GM21526 (cell line): Measurements from ENCODE around the gene ARSK.
"Not testable (repeated sequence)": the region's sequence is repeated elsewhere in the genome, so short reads cannot be mapped to it uniquely, and the experiment has no call there.

ENCODE experiments used
- ATAC-seq: cut with Tn5 transposase; IDR thresholded peaks from one replicate; pipeline ENCODE4 v1.9.1; 2021; ENCODE audit warnings: moderate library complexity; ENCODE audit not compliant: unreplicated experiment, low FRiP score

Gene ARSK

GRCh38 chr5:95620030-95620869 lies 65.3 kb downstream of the ARSK start, which contains the start of gene GPR150:
GPR150 (plus strand) TSS chr5:95620087; CDS start chr5:95620276, 189 bp downstream.
- peak; percentile 53 for ATAC-seq

- peak; percentile 47 for ATAC-seq
These were observed 66.3 kb downstream of the ARSK start for GRCh38 chr5:95620870-95621838.

- ATAC-seq, result no peak
These were observed 67.1 kb downstream of the ARSK start for GRCh38 chr5:95621839-95622629.

- no peak for ATAC-seq
These were observed 68.8 kb downstream of the ARSK start for GRCh38 chr5:95623706-95624105.

- no peak for ATAC-seq
These were observed 69.5 kb downstream of the ARSK start for GRCh38 chr5:95624368-95624767.

GRCh38 chr5:95626701-95627100 lies 71.8 kb downstream of the ARSK start:
- no peak for ATAC-seq

GRCh38 chr5:95627971-95628810 lies 73.3 kb downstream of the ARSK start:
- ATAC-seq, result no peak

GRCh38 chr5:95628933-95629332 lies 74.0 kb downstream of the ARSK start:
- ATAC-seq, result no peak

GRCh38 chr5:95630394-95630917 lies 75.6 kb downstream of the ARSK start:
- no peak for ATAC-seq

GRCh38 chr5:95631255-95631958 lies 76.5 kb downstream of the ARSK start:
- ATAC-seq, result no peak

GRCh38 chr5:95631991-95632675 lies 77.2 kb downstream of the ARSK start:
- peak; percentile 91 for ATAC-seq

- not testable (repeated sequence) for ATAC-seq
These were observed 78.0 kb downstream of the ARSK start for GRCh38 chr5:95632942-95633341.

- ATAC-seq, result no peak
These were observed 78.8 kb downstream of the ARSK start for GRCh38 chr5:95633671-95634070.

- ATAC-seq, result no peak
These were observed 79.2 kb downstream of the ARSK start for GRCh38 chr5:95634081-95634480.

- ATAC-seq, result no peak
These were observed 83.7 kb downstream of the ARSK start for GRCh38 chr5:95638632-95639031.

- no peak for ATAC-seq
These were observed 86.9 kb downstream of the ARSK start for GRCh38 chr5:95641741-95642220.

GRCh38 chr5:95643152-95643551 lies 88.3 kb downstream of the ARSK start:
- no peak for ATAC-seq
